GM12875 (cell line): ENCODE results near the gene ARHGEF19.

Experiments
- H3K4me3 ChIP-seq: one replicate; pipeline ENCODE4 v1.5.1; 2011; ENCODE audit warnings: low read depth, low read length, control low read depth
- CTCF ChIP-seq: IDR thresholded peaks from 2 replicates; pipeline ENCODE4 v1.5.1; 2011; ENCODE audit warnings: low read depth, mild to moderate bottlenecking, control low read depth, inconsistent platforms, low read length, moderate library complexity, borderline replicate concordance; ENCODE audit not compliant: insufficient read depth

Gene ARHGEF19

DNA sequence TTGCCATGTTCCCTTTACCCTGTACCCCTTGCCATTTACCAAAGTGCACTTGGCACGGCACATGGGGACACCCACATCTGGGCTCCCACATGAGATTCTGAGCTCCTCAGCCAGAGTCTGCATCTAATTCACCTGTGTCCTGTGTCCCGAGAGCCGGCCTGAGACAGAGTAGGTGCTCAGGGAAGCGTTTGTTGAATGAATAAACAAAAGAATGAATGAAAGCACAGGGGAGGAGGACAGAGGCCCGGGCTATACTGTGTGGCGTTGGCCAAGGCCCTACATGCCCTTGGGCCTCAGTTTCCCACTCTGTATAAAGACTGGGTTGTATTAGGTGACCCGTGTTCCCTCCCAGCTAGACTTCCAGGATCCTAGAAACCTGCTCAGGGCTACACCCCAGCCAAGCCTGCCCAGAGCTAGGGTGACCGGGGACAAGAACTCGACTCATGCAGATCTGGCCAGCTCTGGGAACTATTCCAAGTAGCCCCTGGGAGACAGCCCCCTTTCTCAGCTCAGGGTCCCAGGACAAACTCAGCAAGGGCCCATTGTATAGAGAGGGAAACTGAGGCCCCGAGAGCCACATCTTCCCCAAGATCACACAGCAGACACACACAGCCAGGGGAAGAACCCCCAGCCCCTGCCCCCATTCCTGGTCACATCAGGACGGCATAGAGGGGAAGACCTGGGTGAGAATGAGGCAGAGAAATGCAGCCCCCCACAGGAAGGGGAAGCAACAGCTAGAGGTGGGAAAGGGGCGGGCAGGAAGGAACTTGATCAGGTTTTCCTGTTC is 62.6 kb downstream of the ARHGEF19 start:
- TF ChIP-seq CTCF: no peak
- no peak overlapping the region for H3K4me3 ChIP-seq

DNA sequence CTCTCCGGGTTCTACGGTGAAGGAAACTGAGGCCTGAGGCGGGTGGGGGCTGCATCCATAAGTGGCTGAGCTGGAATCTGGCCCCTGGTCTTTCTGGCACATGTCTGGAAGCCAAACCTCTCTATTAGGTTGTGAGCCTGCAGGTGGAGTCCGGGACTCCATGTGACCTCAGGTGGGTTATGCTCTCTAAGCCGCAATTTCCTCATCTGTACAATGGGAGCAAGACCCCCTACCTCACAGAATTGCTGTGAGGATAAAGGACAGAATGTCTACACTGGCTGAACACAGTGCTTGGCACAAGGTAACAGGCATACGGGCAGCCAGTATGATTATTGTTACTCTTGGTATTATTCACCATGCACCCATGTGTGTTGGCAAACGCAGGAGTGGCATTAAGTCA is 63.3 kb downstream of the ARHGEF19 start:
- TF ChIP-seq CTCF: no peak
- no peak overlapping the region for H3K4me3 ChIP-seq

- no peak overlapping the region for H3K4me3 ChIP-seq
- no peak for TF ChIP-seq CTCF
These were observed 63.9 kb downstream of the ARHGEF19 start for GRCh38 chr1:16148329-16149092.
